GM20000 (cell line): ENCODE measurements around the gene RARRES1.

ENCODE experiments used
- DNase-seq: peaks from one replicate; pipeline ENCODE4 v3.0.0; 2012; ENCODE audit warnings: low spot score
- CTCF ChIP-seq: IDR thresholded peaks from 2 replicates; pipeline ENCODE4 v1.5.1; 2012; ENCODE audit warnings: mild to moderate bottlenecking, control low read depth; ENCODE audit errors: extremely low read depth, missing control alignments

RARRES1 gene

GRCh38 chr3:158652463-158652862 lies 79.8 kb downstream of the RARRES1 start:
- TF ChIP-seq CTCF: no peak
- no peak for DNase-seq

GRCh38 chr3:158651192-158651591 lies 81.1 kb downstream of the RARRES1 start:
- no peak for DNase-seq
- no peak for TF ChIP-seq CTCF

GRCh38 chr3:158649791-158650190 lies 82.5 kb downstream of the RARRES1 start:
- TF ChIP-seq CTCF: no peak
- DNase-seq: no peak
